HG02840 (cell line): Measurements from ENCODE around the gene VWA5B1.

Experiments
- ATAC-seq: cut with Tn5 transposase; IDR thresholded peaks from one replicate; pipeline ENCODE4 v1.9.1; 2021; ENCODE audit warnings: mild to moderate bottlenecking, moderate library complexity, moderate number of reproducible peaks; ENCODE audit not compliant: unreplicated experiment, low FRiP score

The VWA5B1 gene

DNA sequence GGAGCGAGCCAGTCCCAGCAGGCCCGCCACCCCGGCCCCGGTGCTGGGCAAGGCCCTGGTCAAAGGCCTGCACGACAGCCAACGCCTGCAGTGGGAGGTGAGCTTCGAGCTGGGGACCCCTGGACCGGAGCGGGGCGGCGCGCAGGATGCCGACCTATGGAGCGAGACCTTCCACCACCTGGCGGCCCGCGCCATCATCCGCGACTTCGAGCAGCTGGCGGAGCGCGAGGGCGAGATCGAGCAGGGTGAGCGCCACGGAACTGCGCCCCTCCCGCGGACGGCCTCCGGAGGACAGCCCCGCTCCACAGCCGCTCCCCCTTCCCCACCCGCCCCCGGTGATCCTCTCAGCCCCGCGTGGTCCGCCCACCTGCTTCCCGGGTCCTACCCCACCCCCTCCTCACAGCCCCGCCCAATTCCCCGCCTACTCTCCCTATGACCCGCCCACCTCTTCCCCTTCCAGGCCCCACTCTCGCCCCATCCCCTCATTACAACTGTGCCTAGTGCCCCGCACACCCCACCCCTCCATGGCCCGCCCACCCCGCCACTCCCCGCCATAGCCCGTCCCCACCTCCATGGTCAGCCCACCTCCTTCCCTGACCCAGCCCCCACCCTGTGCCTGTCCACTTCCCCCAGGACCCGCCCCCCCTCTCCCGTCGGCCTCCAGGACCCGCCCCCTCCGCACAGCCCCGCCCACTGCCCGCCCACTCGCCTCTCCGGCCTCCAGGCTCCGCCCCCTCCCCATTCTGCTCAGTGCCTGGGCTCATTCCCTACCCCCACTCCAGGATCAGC, 52.7 kb downstream of the VWA5B1 start:
- ATAC-seq = no peak

- ATAC-seq = no peak
Observed at GRCh38 chr1:20343938-20344302, 53.2 kb downstream of the VWA5B1 start.

GRCh38 chr1:20344738-20345137, 54.1 kb downstream of the VWA5B1 start:
- ATAC-seq = no peak

DNA sequence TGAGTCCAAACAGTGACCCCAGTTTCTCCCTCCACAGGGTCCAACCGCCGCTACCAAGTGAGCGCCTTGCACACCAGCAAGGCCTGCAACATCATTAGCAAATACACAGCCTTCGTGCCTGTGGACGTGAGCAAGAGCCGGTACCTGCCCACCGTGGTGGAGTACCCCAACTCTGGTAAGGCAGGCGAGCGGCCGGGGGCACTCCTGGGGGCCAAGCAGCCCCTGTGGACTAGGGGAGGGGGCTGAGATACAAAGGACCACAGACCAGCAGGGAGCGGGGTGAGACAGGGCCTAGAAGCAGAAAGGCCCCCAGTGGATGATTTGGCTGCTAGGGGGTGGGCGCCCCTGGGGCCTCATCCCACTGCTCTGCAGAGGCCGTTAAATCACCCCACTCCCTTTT, 54.7 kb downstream of the VWA5B1 start:
- ATAC-seq = no peak

- ATAC-seq = no peak
Observed at GRCh38 chr1:20346433-20346832, 55.8 kb downstream of the VWA5B1 start.

GRCh38 chr1:20347699-20348098, 57.0 kb downstream of the VWA5B1 start:
- no peak for ATAC-seq

- no peak for ATAC-seq
Observed at GRCh38 chr1:20348326-20348915, 57.7 kb downstream of the VWA5B1 start.

- ATAC-seq = no peak
Observed at GRCh38 chr1:20349561-20349960, 58.9 kb downstream of the VWA5B1 start.

- ATAC-seq = no peak
Observed at GRCh38 chr1:20349971-20350370, 59.3 kb downstream of the VWA5B1 start.

GRCh38 chr1:20350421-20350820, 59.7 kb downstream of the VWA5B1 start:
- no peak for ATAC-seq

DNA sequence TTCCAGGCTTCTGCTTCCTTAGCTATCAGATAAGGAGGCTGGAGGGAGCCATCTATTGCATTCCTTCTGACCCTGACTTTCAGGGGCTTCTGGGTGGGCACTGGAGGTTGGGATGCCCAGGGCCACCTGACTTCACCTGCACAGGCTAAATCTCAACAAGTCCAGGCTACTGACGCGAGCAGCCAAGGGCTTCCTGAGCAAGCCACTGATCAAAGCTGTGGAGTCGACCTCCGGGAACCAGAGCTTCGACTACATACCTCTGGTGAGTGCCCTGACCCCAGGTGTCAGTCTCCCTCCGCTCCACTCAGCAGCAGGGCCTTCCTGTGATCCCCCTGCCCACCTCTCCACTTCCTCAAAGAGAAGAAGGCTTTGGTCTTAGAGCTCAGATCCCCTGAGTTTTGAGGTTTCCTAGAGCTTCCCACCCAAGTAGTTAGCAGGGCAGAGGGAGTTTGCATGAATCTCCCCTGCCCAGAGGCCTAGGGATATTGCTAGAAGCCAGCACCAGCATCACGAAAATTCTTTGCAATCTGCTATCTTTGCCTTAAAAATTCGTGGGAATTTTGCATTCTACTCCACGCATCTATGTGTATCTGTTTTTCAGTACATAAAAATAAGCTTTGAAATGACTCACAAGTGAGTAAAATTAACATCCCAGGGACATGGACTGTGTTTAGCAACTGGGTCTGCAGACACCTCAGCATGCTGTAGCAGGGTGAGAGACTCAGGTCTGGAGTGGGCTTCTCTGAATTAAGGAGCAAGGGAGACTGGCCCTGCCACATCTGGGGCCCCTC, 61.4 kb downstream of the VWA5B1 start:
- no peak for ATAC-seq

GRCh38 chr1:20353836-20354235, 63.2 kb downstream of the VWA5B1 start:
- ATAC-seq = no peak

DNA sequence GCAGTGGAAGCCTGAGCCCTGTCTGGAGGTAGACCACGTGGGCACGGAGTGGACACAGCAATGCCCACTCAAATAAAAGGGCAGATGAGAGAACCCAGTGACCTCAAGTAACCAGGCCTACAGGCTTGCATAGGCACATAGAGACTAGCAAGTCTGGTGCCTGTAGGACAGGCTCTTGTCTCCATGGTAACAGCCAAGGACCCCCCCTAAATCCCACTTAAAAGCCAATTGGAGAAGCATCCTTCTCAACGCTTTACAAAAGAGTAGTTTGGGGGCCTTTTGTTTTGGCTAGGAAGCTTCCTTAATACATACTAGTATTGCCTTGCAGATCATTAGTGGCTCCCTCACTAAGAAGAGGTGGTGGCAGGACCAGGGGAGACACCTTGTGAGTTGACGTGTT, 63.9 kb downstream of the VWA5B1 start:
- ATAC-seq = no peak

DNA sequence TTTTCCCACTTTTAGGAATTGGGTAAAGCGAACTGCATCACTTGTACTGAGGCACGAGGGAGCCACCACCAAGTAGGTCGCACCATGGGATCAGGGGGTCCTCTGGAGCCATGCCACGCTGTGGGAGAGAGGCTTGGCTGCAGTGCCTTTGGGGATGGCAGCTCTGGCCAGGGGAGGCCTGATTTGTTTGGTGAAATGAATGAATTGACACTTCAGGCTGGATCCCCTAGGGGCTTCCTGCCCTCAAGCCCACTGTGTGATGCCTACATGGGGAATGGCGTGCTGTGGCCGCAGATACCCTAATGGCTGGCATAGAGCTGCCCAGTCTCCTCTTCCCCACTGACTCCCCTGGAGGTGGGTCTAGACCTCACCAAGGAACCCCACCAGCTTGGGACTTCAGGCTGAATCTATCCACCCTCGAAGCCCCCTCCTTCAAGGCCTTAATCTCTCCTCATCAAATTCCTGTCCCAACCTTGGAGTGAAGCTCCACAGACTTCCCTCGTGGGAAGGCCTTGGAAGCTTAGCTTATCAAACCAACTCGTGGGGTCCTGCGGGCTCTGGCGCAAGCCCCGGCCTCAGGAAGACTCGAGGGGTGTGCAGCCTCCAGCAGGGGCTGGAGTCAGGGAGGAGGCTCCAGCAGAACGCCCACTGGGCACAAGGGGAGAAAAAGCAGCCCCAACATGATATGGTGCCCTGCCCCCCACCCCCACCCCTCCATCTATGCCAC, 64.6 kb downstream of the VWA5B1 start:
- ATAC-seq = no peak

DNA sequence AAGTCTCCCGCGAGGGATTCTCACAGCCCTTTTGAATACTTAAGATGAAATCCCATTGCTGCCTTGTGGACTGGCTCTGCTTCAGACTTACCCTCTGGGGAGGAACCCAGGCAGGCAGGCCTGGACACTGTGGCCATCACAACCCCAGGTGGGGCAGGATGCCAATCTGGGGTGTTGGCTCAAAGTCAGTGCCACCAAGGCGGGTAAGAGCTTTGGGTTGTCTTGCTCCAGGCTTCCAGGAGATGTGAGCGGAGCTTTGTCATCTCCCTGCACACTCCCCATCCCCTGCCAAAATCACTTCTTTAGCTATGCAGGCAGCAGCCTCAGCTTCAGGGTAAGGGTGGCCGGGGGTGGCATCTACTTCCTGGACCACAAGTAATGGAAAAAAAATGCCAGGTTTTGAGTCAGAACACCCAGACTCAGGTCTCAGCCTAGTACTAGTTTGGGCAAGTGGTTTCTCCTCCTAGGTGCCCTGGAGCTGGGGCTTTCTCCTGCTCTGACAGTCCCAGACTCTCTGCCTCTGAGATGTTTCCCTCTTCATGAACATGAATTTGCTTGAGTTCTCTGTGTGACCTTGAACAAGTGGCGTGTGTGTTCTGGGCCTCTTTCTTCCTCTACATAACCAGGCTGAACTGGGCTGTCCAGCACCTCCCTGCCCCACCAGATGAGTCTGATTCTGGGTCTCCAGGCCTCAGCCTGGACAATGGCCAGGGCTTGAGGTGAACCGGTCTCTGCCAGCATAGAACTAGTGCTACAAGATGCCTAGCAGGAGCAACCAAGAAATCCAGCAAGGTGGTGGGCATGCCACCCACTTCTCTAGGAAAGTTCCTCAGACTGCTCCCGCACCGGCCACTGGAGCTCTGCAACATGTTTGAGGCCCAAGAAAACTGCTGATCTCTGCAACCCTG, 65.4 kb downstream of the VWA5B1 start:
- no peak for ATAC-seq

- ATAC-seq = no peak
Observed at GRCh38 chr1:20356850-20357459, 66.3 kb downstream of the VWA5B1 start.

DNA sequence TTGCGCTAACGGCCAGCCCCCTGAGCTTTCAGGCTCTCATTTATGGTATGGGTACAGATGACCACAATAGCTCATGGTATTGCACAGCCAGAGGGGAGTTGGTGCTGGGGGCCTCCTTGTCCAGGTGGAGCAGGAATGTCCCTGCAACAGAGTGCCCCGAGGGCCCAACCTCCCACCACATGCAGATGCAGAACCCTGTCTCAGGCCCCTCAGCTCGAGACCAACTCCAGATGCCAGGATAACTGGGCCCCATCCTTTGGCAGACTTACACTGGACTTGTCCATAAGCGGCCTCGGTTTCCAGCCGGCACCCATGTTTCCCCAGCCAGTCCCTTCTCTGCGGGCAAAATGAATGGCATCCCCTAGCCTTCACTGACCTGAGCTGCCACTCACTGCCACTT, 67.1 kb downstream of the VWA5B1 start:
- ATAC-seq = no peak

- ATAC-seq = no peak
Observed at GRCh38 chr1:20358761-20359263, 68.1 kb downstream of the VWA5B1 start.
